HUDEP-2 (cell line): ENCODE data around the gene CDH4.

ENCODE experiments used
- DNase-seq, 76 experiments: peaks; one replicate each; lab custom pipeline; 2025; ENCODE audit not compliant: unreplicated experiment in 76 of 76; lab: John Stamatoyannopoulos, UW

Gene CDH4

GRCh38 chr20:61634376-61635145 lies 382.5 kb downstream of the CDH4 start:
- DNase-seq = no peak

- no peak for DNase-seq
Measured at GRCh38 chr20:61635721-61636455, 383.8 kb downstream of the CDH4 start.

- no peak for DNase-seq
Measured at GRCh38 chr20:61636531-61637116, 384.6 kb downstream of the CDH4 start.

- DNase-seq = no peak
Measured at GRCh38 chr20:61638802-61639585, 386.9 kb downstream of the CDH4 start.

GRCh38 chr20:61640131-61640870 lies 388.2 kb downstream of the CDH4 start:
- DNase-seq = no peak

GRCh38 chr20:61640871-61641245 lies 388.8 kb downstream of the CDH4 start:
- DNase-seq = no peak

- no peak for DNase-seq
Measured at GRCh38 chr20:61643656-61644377, 391.8 kb downstream of the CDH4 start.

- no peak for DNase-seq
Measured at GRCh38 chr20:61644378-61645076, 392.5 kb downstream of the CDH4 start.

- DNase-seq = peak in 3 of 76 experiments; percentile 3 to 7 (median 5)
Measured at GRCh38 chr20:61645732-61646131, 393.7 kb downstream of the CDH4 start.

- DNase-seq = no peak
Measured at GRCh38 chr20:61646453-61646852, 394.4 kb downstream of the CDH4 start.

- DNase-seq = no peak
Measured at GRCh38 chr20:61646986-61647385, 394.9 kb downstream of the CDH4 start.

GRCh38 chr20:61647702-61648101 lies 395.6 kb downstream of the CDH4 start:
- DNase-seq = no peak

- DNase-seq = no peak
Measured at GRCh38 chr20:61649105-61649859, 397.2 kb downstream of the CDH4 start.

- no peak for DNase-seq
Measured at GRCh38 chr20:61649860-61650162, 397.8 kb downstream of the CDH4 start.

- no peak for DNase-seq
Measured at GRCh38 chr20:61650912-61651733, 399.1 kb downstream of the CDH4 start.

GRCh38 chr20:61652146-61652545 lies 400.1 kb downstream of the CDH4 start:
- no peak for DNase-seq

GRCh38 chr20:61654726-61655125 lies 402.7 kb downstream of the CDH4 start:
- DNase-seq = no peak

GRCh38 chr20:61655591-61655990 lies 403.5 kb downstream of the CDH4 start:
- no peak for DNase-seq
